WTC11 (cell line): ENCODE data around the gene RAB13. TPM values are rescaled to one million over a fixed set of nuclear protein-coding genes. Genes with fewer than 3 reads are reported as not detected.

Experiments
- CBFB ChIP-seq: sonication (generic); formaldehyde crosslinking; IDR thresholded peaks from 2 replicates; pipeline ENCODE4 v1.8.1; 2022; ENCODE audit warnings: mild to moderate bottlenecking, low read depth, missing genetic modification reagents
- E2F5 ChIP-seq: sonication (generic); formaldehyde crosslinking; IDR thresholded peaks from 2 replicates; pipeline ENCODE4 v1.8.1; 2022; ENCODE audit warnings: mild to moderate bottlenecking, moderate library complexity, missing genetic modification reagents
- ESRRA ChIP-seq: sonication (generic); formaldehyde crosslinking; IDR thresholded peaks from 2 replicates; pipeline ENCODE4 v1.8.1; 2022; ENCODE audit warnings: mild to moderate bottlenecking, missing genetic modification reagents, borderline replicate concordance
- ETV6 ChIP-seq: sonication (generic); formaldehyde crosslinking; IDR thresholded peaks from 2 replicates; pipeline ENCODE4 v1.8.1; 2022; ENCODE audit warnings: mild to moderate bottlenecking, missing genetic modification reagents
- FOXP1 ChIP-seq: sonication (generic); formaldehyde crosslinking; IDR thresholded peaks from 2 replicates; pipeline ENCODE4 v1.8.0; 2022; ENCODE audit warnings: missing genetic modification reagents, mild to moderate bottlenecking, moderate library complexity, borderline replicate concordance
- HMGA2 ChIP-seq: fragments of 250-450 bp; sonication (Bioruptor Pico); IDR thresholded peaks from 2 replicates; pipeline ENCODE4 v1.4.0; 2021; ENCODE audit warnings: mild to moderate bottlenecking, moderate library complexity
- IRF1 ChIP-seq: sonication (generic); formaldehyde crosslinking; IDR thresholded peaks from 2 replicates; pipeline ENCODE4 v1.8.0; 2023; ENCODE audit warnings: missing genetic modification reagents
- JUN ChIP-seq: sonication (generic); formaldehyde crosslinking; IDR thresholded peaks from 2 replicates; pipeline ENCODE4 v1.8.0; 2023; ENCODE audit warnings: mild to moderate bottlenecking, missing genetic modification reagents
- KAT7 ChIP-seq: sonication (generic); formaldehyde crosslinking; IDR thresholded peaks from 2 replicates; pipeline ENCODE4 v1.8.1; 2023; ENCODE audit warnings: missing genetic modification reagents, mild to moderate bottlenecking, borderline replicate concordance
- MAX ChIP-seq: sonication (generic); formaldehyde crosslinking; IDR thresholded peaks from 2 replicates; pipeline ENCODE4 v1.8.0; 2022; ENCODE audit warnings: mild to moderate bottlenecking, missing genetic modification reagents
- NFYB ChIP-seq: sonication (generic); formaldehyde crosslinking; conservative IDR thresholded peaks from 2 replicates; pipeline ENCODE4 v1.8.0; 2022; ENCODE audit warnings: low read depth, missing genetic modification reagents
- NR1H2 ChIP-seq: sonication (generic); formaldehyde crosslinking; IDR thresholded peaks from 2 replicates; pipeline ENCODE4 v1.9.0; 2021; ENCODE audit warnings: mild to moderate bottlenecking, moderate library complexity, missing genetic modification reagents
- NR2C2 ChIP-seq: sonication (generic); formaldehyde crosslinking; IDR thresholded peaks from 2 replicates; pipeline ENCODE4 v1.8.0; 2022; ENCODE audit warnings: mild to moderate bottlenecking, missing genetic modification reagents
- SMAD3 ChIP-seq: sonication (generic); formaldehyde crosslinking; IDR thresholded peaks from 2 replicates; pipeline ENCODE4 v1.8.0; 2022; ENCODE audit warnings: missing genetic modification reagents, mild to moderate bottlenecking, borderline replicate concordance
- SP1 ChIP-seq: sonication (generic); formaldehyde crosslinking; conservative IDR thresholded peaks from 2 replicates; pipeline ENCODE4 v1.8.1; 2022; ENCODE audit warnings: missing genetic modification reagents
- ZNF232 ChIP-seq: sonication (generic); formaldehyde crosslinking; IDR thresholded peaks from 2 replicates; pipeline ENCODE4 v1.8.0; 2022; ENCODE audit warnings: mild to moderate bottlenecking, missing genetic modification reagents
- ZNF317 ChIP-seq: sonication (generic); formaldehyde crosslinking; IDR thresholded peaks from 2 replicates; pipeline ENCODE4 v1.8.1; 2023; ENCODE audit warnings: low read depth, mild to moderate bottlenecking, moderate library complexity, missing genetic modification reagents, borderline replicate concordance
- ZNF416 ChIP-seq: fragments of 250-450 bp; sonication (Bioruptor Pico); IDR thresholded peaks from 2 replicates; pipeline ENCODE4 v1.9.0; 2021; ENCODE audit warnings: mild to moderate bottlenecking, inconsistent platforms
- ZNF512 ChIP-seq: sonication (generic); formaldehyde crosslinking; IDR thresholded peaks from 2 replicates; pipeline ENCODE4 v1.8.1; 2022; ENCODE audit warnings: missing genetic modification reagents, borderline replicate concordance
- ZNF671 ChIP-seq: fragments of 250-450 bp; sonication (Bioruptor Pico); IDR thresholded peaks from 2 replicates; pipeline ENCODE4 v1.8.0; 2021; ENCODE audit warnings: mild to moderate bottlenecking
- ZSCAN18 ChIP-seq: fragments of 250-450 bp; sonication (Bioruptor Pico); IDR thresholded peaks from 2 replicates; pipeline ENCODE4 v2.1.2; 2022; ENCODE audit warnings: mild to moderate bottlenecking, moderate library complexity
- total RNA-seq: library from RNA; stranded (reverse); gene quantifications from 3 replicates; pipeline ENCODE4 v1.2.3, GENCODE V29; 2021
- TF ChIP-seq, protein P1 (sequence below): sonication (generic); formaldehyde crosslinking; IDR thresholded peaks from 2 replicates; pipeline ENCODE4 v1.8.0; 2022; ENCODE audit warnings: mild to moderate bottlenecking, missing genetic modification reagents
- TF ChIP-seq, protein P2 (sequence below): fragments of 250-450 bp; sonication (Bioruptor Pico); IDR thresholded peaks from 2 replicates; pipeline ENCODE4 v1.9.0; 2021; ENCODE audit warnings: moderate library complexity, mild to moderate bottlenecking, inconsistent platforms, borderline replicate concordance
- TF ChIP-seq, protein P3 (sequence below): sonication (generic); formaldehyde crosslinking; IDR thresholded peaks from 2 replicates; pipeline ENCODE4 v1.8.1; 2023; ENCODE audit warnings: mild to moderate bottlenecking, missing genetic modification reagents, moderate library complexity
- TF ChIP-seq, protein P4 (sequence below): sonication (generic); formaldehyde crosslinking; IDR thresholded peaks from 2 replicates; pipeline ENCODE4 v1.8.1; 2023; ENCODE audit warnings: mild to moderate bottlenecking, missing genetic modification reagents
- TF ChIP-seq, protein P5 (sequence below): sonication (generic); formaldehyde crosslinking; IDR thresholded peaks from 2 replicates; pipeline ENCODE4 v1.8.0; 2022; ENCODE audit warnings: missing genetic modification reagents

RAB13 gene
- total RNA-seq, 1 experiment from 2014 or later: 126 TPM

DNA sequence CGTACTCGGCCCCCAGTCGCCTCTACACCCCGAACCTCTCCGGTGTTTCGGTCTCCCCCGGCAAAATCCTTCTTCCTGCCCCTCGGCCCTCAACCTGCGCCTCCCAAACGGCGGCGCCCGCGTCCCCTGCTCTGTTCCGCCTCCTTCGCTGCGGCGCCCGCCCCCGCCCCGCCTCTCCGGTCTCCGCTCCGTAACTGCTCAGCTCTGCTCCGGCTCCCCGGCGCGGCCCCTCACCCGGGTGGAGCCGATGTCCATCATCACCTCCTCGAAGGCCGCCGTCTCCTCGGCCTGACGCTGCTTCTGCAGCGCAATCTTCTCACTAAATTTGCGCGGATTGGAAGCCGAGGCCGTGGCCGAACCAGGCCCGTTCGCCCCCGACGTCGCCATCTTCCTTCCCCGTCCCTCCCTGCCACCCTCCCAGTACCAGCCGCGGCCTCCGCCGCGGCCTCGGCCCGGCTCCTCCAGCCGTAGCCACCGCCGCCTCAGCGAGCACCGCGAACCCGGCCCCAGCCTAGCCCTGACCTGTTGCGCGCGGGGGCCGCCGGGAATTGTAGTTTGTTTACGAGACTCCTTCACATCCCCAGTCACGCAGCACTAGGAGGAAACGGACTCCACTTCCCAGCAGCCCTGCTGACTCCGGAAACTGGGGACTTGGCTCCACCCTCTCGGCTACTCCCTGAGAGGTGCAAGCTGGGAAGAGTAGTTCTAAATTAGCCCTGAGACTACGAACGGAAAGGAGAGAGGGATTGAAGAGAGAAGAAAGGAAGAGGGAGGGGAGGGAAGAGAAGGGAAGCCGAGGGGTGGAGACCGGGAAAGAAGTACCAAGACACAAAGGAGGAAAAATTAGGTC, 27.8 kb downstream of the RAB13 start, which contains the start of gene CRTC2 (continued):
- TF ChIP-seq CBFB (CRISPR knock-in tag) (no peak), JUN (0 out of 2 replicates have a peak, but pooled peaks have one; percentile 33), SMAD3 (no peak), FOXP1 (CRISPR knock-in tag) (peak; percentile 58; the same call in 1 of the 2 replicates), ESRRA (0 out of 2 replicates have a peak, but pooled peaks have one; percentile 63), ZNF317 (CRISPR knock-in tag) (no peak), SP1 (CRISPR knock-in tag) (peak; percentile 94), MAX (CRISPR knock-in tag) (peak; percentile 37; the same call in 1 of the 2 replicates), ETV6 (peak; percentile 66), ZNF232 (CRISPR knock-in tag) (no peak), IRF1 (no peak), ZNF416 (CRISPR knock-in tag) (peak; percentile 91), E2F5 (CRISPR knock-in tag) (no peak), ZNF671 (CRISPR knock-in tag) (0 out of 2 replicates have a peak, but pooled peaks have one; percentile 9), NR2C2 (CRISPR knock-in tag) (no peak), NR1H2 (CRISPR knock-in tag) (no peak), ZNF512 (CRISPR knock-in tag) (no peak), HMGA2 (CRISPR knock-in tag) (no peak), NFYB (no peak), ZSCAN18 (no peak), KAT7 (CRISPR knock-in tag) (0 out of 2 replicates have a peak, but pooled peaks have one; percentile 71)
- TF ChIP-seq, protein P1, sequence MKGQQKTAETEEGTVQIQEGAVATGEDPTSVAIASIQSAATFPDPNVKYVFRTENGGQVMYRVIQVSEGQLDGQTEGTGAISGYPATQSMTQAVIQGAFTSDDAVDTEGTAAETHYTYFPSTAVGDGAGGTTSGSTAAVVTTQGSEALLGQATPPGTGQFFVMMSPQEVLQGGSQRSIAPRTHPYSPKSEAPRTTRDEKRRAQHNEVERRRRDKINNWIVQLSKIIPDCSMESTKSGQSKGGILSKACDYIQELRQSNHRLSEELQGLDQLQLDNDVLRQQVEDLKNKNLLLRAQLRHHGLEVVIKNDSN (CRISPR knock-in tag): no peak
- TF ChIP-seq, protein P2, sequence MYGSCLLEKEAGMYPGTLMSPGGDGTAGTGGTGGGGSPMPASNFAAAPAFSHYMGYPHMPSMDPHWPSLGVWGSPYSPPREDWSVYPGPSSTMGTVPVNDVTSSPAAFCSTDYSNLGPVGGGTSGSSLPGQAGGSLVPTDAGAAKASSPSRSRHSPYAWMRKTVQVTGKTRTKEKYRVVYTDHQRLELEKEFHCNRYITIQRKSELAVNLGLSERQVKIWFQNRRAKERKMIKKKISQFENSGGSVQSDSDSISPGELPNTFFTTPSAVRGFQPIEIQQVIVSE: no peak
- TF ChIP-seq, protein P3, sequence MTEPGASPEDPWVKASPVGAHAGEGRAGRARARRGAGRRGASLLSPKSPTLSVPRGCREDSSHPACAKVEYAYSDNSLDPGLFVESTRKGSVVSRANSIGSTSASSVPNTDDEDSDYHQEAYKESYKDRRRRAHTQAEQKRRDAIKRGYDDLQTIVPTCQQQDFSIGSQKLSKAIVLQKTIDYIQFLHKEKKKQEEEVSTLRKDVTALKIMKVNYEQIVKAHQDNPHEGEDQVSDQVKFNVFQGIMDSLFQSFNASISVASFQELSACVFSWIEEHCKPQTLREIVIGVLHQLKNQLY (CRISPR knock-in tag): 0 out of 2 replicates have a peak, but pooled peaks have one; percentile 84
- TF ChIP-seq, protein P4, sequence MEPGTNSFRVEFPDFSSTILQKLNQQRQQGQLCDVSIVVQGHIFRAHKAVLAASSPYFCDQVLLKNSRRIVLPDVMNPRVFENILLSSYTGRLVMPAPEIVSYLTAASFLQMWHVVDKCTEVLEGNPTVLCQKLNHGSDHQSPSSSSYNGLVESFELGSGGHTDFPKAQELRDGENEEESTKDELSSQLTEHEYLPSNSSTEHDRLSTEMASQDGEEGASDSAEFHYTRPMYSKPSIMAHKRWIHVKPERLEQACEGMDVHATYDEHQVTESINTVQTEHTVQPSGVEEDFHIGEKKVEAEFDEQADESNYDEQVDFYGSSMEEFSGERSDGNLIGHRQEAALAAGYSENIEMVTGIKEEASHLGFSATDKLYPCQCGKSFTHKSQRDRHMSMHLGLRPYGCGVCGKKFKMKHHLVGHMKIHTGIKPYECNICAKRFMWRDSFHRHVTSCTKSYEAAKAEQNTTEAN: no peak
- TF ChIP-seq, protein P5, sequence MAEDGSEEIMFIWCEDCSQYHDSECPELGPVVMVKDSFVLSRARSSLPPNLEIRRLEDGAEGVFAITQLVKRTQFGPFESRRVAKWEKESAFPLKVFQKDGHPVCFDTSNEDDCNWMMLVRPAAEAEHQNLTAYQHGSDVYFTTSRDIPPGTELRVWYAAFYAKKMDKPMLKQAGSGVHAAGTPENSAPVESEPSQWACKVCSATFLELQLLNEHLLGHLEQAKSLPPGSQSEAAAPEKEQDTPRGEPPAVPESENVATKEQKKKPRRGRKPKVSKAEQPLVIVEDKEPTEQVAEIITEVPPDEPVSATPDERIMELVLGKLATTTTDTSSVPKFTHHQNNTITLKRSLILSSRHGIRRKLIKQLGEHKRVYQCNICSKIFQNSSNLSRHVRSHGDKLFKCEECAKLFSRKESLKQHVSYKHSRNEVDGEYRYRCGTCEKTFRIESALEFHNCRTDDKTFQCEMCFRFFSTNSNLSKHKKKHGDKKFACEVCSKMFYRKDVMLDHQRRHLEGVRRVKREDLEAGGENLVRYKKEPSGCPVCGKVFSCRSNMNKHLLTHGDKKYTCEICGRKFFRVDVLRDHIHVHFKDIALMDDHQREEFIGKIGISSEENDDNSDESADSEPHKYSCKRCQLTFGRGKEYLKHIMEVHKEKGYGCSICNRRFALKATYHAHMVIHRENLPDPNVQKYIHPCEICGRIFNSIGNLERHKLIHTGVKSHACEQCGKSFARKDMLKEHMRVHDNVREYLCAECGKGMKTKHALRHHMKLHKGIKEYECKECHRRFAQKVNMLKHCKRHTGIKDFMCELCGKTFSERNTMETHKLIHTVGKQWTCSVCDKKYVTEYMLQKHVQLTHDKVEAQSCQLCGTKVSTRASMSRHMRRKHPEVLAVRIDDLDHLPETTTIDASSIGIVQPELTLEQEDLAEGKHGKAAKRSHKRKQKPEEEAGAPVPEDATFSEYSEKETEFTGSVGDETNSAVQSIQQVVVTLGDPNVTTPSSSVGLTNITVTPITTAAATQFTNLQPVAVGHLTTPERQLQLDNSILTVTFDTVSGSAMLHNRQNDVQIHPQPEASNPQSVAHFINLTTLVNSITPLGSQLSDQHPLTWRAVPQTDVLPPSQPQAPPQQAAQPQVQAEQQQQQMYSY: no peak; the same call in 1 of the 2 replicates
